Endothelial cell of umbilical vein (primary cell): ENCODE data around the gene TTR.

ENCODE experiments used
- EZH2 ChIP-seq: IDR thresholded peaks from 2 replicates; pipeline ENCODE4 v1.6.1; 2012; ENCODE audit warnings: borderline replicate concordance, low read depth, mild to moderate bottlenecking, moderate library complexity, low read length, inconsistent platforms; ENCODE audit not compliant: severe bottlenecking
- FOS ChIP-seq: IDR thresholded peaks from 2 replicates; pipeline ENCODE4 v1.6.1; 2011; ENCODE audit warnings: mild to moderate bottlenecking, low read length, moderate library complexity, borderline replicate concordance; ENCODE audit not compliant: insufficient read depth
- JUN ChIP-seq: IDR thresholded peaks from 2 replicates; pipeline ENCODE4 v1.6.1; 2011; ENCODE audit warnings: borderline replicate concordance, low read depth; ENCODE audit not compliant: insufficient read length, insufficient read depth
- MYC ChIP-seq: IDR thresholded peaks from one replicate; pipeline ENCODE4 v1.6.1; 2011; ENCODE audit warnings: mild to moderate bottlenecking, low read depth, low read length
- POLR2A ChIP-seq: IDR thresholded peaks from 2 replicates; pipeline ENCODE4 v1.6.1; 2012; ENCODE audit warnings: low read depth, mild to moderate bottlenecking, control low read depth, low read length
- POLR2AphosphoS5 ChIP-seq: IDR thresholded peaks from 2 replicates; pipeline ENCODE4 v1.6.1; 2012; ENCODE audit warnings: low read depth, mild to moderate bottlenecking, control low read depth, low read length, moderate library complexity; ENCODE audit not compliant: insufficient read depth
- TF ChIP-seq, protein P1 (sequence below), 2 donors: IDR thresholded peaks; 1 replicate in 1 of 2; 2 replicates in 1 of 2; pipeline ENCODE4 v1.5.1; 2011; ENCODE audit warnings: low read length in 2 of 2, mild to moderate bottlenecking in 2 of 2, moderate library complexity in 2 of 2, control low read depth in 1 of 2, inconsistent platforms in 1 of 2, low read depth in 1 of 2; ENCODE audit not compliant: insufficient read depth in 1 of 2; ENCODE audit errors: extremely low read depth in 1 of 2

DNA sequence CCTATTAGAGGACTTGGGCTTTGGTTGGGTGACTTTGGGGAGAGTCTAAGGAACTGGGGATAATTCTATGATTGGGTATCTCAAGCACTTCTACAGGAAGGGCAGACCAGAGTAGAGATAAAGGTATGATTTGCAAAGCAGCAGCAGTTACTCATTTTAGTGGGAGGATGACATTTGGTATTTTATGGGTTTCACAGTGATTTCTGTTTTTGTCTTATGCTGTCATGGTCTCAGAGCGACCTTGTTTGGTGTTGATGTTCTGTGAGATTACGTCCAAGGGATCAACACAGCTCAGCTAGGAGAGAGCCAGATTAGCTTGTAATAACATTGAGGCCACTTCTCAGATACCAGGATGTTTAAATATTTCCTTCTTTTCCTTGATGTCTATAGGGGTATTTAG is 18.2 kb downstream of the TTR start:
- no peak for TF ChIP-seq POLR2A
- TF ChIP-seq, protein P1, sequence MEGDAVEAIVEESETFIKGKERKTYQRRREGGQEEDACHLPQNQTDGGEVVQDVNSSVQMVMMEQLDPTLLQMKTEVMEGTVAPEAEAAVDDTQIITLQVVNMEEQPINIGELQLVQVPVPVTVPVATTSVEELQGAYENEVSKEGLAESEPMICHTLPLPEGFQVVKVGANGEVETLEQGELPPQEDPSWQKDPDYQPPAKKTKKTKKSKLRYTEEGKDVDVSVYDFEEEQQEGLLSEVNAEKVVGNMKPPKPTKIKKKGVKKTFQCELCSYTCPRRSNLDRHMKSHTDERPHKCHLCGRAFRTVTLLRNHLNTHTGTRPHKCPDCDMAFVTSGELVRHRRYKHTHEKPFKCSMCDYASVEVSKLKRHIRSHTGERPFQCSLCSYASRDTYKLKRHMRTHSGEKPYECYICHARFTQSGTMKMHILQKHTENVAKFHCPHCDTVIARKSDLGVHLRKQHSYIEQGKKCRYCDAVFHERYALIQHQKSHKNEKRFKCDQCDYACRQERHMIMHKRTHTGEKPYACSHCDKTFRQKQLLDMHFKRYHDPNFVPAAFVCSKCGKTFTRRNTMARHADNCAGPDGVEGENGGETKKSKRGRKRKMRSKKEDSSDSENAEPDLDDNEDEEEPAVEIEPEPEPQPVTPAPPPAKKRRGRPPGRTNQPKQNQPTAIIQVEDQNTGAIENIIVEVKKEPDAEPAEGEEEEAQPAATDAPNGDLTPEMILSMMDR (IDR thresholded peaks at IDR 0.05; ENCODE audit: extremely low read depth in 1 of 2, insufficient read depth in 1 of 2, low read depth in 1 of 2, low read length in 2 of 2) = no peak
- TF ChIP-seq POLR2AphosphoS5 = no peak
- no peak for TF ChIP-seq JUN
- no peak for TF ChIP-seq EZH2
- TF ChIP-seq MYC = no peak
- TF ChIP-seq FOS = no peak
